PC-3 (cell line): ENCODE data around the gene MCRIP1. TPM values are rescaled to one million over a fixed set of nuclear protein-coding genes. Genes with fewer than 3 reads are reported as not detected.

ENCODE experiments used
- ATAC-seq: fragments of 200-7000 bp; cut with Tn5 transposase; 2 replicates; pipeline ENCODE4 v1.9.1; 2020; ENCODE audit warnings: mild to moderate bottlenecking, moderate library complexity
- BruUV-seq: library from RNA; stranded (reverse); fragments of 400-500 nt; replicated peaks from 2 replicates; lab custom pipeline; 2021; lab: Mats Ljungman, UMichigan
- CTCF ChIA-PET: fragments of 300-600 bp; sonication (Branson Sonifier 250); formaldehyde crosslinking; loops from one replicate; lab custom pipeline; 2022; ENCODE audit warnings: antibody characterized with exemption; lab: Charles Lee
- POLR2A ChIA-PET: fragments of 300-600 bp; sonication (Branson Sonifier 250); formaldehyde crosslinking; loops from one replicate; lab custom pipeline; 2022; ENCODE audit warnings: antibody characterized with exemption; ENCODE audit not compliant: unreplicated experiment; lab: Charles Lee
- DNase-seq: peaks from one replicate; pipeline ENCODE4 v3.0.0-alpha.2; 2015
- H2AFZ ChIP-seq: fragments of 300-600 bp; sonication (generic); 2 replicates; pipeline ENCODE4 v1.6.0; 2016; ENCODE audit warnings: antibody characterized with exemption, low read length
- H3F3A ChIP-seq: fragments of 300-600 bp; sonication (generic); one replicate; pipeline ENCODE4 v1.6.0; 2017; ENCODE audit warnings: antibody characterized with exemption, low read length, control low read depth, mild to moderate bottlenecking; ENCODE audit not compliant: unreplicated experiment
- H3K27ac ChIP-seq: fragments of 300-600 bp; sonication (generic); 2 replicates; pipeline ENCODE4 v1.5.1; 2016; ENCODE audit warnings: mild to moderate bottlenecking, low read length
- H3K27me3 ChIP-seq: fragments of 300-600 bp; sonication (generic); 2 replicates; pipeline ENCODE4 v1.6.1; 2016; ENCODE audit warnings: low read length, mixed read lengths
- H3K36me3 ChIP-seq: fragments of 300-600 bp; sonication (generic); 2 replicates; pipeline ENCODE4 v1.6.1; 2016; ENCODE audit warnings: low read depth, mixed run types, low read length, mixed read lengths
- H3K4me1 ChIP-seq: fragments of 300-600 bp; sonication (generic); 2 replicates; pipeline ENCODE4 v1.5.1; 2016; ENCODE audit warnings: low read length; ENCODE audit not compliant: insufficient read depth
- H3K4me2 ChIP-seq: fragments of 300-600 bp; sonication (generic); 2 replicates; pipeline ENCODE4 v1.6.0; 2016; ENCODE audit warnings: low read length
- H3K4me3 ChIP-seq: fragments of 300-600 bp; sonication (generic); 2 replicates; pipeline ENCODE4 v1.5.1; 2016; ENCODE audit warnings: mild to moderate bottlenecking, low read length, mixed read lengths
- H3K79me2 ChIP-seq: fragments of 300-600 bp; sonication (generic); 2 replicates; pipeline ENCODE4 v1.6.1; 2017; ENCODE audit warnings: low read length, mixed read lengths
- H3K9ac ChIP-seq: fragments of 300-600 bp; sonication (generic); 2 replicates; pipeline ENCODE4 v1.6.0; 2016; ENCODE audit warnings: mild to moderate bottlenecking, low read length
- H3K9me2 ChIP-seq: fragments of 300-600 bp; sonication (generic); replicated peaks from 2 replicates; pipeline ENCODE4 v1.6.1; 2016; ENCODE audit warnings: mixed run types, low read length, mixed read lengths
- H3K9me3 ChIP-seq: fragments of 300-600 bp; sonication (generic); 2 replicates; pipeline ENCODE4 v1.6.1; 2016; ENCODE audit warnings: low read length, mixed read lengths
- H4K20me1 ChIP-seq: fragments of 300-600 bp; sonication (generic); 2 replicates; pipeline ENCODE4 v1.6.1; 2016; ENCODE audit warnings: low read length, mixed read lengths
- EZH2 ChIP-seq: fragments of 300-600 bp; sonication (generic); IDR thresholded peaks from one replicate; pipeline ENCODE4 v1.6.1; 2017; ENCODE audit warnings: antibody characterized with exemption, mild to moderate bottlenecking, low read length; ENCODE audit not compliant: unreplicated experiment
- EZH2phosphoT487 ChIP-seq: fragments of 300-600 bp; sonication (generic); IDR thresholded peaks from 2 replicates; pipeline ENCODE4 v1.6.1; 2018; ENCODE audit warnings: mild to moderate bottlenecking, antibody characterized with exemption, low read length, borderline replicate concordance
- intact Hi-C: fragments of 100-400 bp; cut with micrococcal nuclease; formaldehyde crosslinking; loops from 2 replicates; pipeline ENCODE4 v1.9.0; 2023
- total RNA-seq: library from RNA; depleted of rRNA; stranded (reverse); fragments of >200 nt; gene quantifications from 2 replicates; pipeline ENCODE4 v1.2.3, GENCODE V29; 2014
- TF ChIP-seq, protein P1 (sequence below): fragments of 300-600 bp; sonication (generic); conservative IDR thresholded peaks from 2 replicates; pipeline ENCODE4 v1.5.1; 2017; ENCODE audit warnings: antibody characterized with exemption, low read depth, mild to moderate bottlenecking, low read length

The MCRIP1 gene
- total RNA-seq, 1 experiment from 2014 or later: 90.9 TPM

GRCh38 chr17:81838753-81839255, 5.7 kb upstream of the MCRIP1 start:
- Histone ChIP-seq H3K4me1 (peaks cover 5% of the 10 kb centered on the region), H3K9me2 (no peaks in the 10 kb centered on the region), H3K9me3 (no peaks in the 10 kb centered on the region), H3K27ac (no peak overlapping the region), H3K79me2 (peaks cover 1% of the 10 kb centered on the region; the same call in 1 of the 2 replicates), H3K36me3 (peaks cover 9% of the 10 kb centered on the region; the same call in 1 of the 2 replicates), H3K27me3 (no peaks in the 10 kb centered on the region), H3K4me3 (no peak overlapping the region), H3K9ac (no peak overlapping the region), H4K20me1 (no peaks in the 10 kb centered on the region), H3F3A (no peaks in the 10 kb centered on the region), H3K4me2 (no peak overlapping the region), H2AFZ (no peak overlapping the region)
- no peak for TF ChIP-seq EZH2phosphoT487
- TF ChIP-seq EZH2: no peak
- TF ChIP-seq, protein P1, sequence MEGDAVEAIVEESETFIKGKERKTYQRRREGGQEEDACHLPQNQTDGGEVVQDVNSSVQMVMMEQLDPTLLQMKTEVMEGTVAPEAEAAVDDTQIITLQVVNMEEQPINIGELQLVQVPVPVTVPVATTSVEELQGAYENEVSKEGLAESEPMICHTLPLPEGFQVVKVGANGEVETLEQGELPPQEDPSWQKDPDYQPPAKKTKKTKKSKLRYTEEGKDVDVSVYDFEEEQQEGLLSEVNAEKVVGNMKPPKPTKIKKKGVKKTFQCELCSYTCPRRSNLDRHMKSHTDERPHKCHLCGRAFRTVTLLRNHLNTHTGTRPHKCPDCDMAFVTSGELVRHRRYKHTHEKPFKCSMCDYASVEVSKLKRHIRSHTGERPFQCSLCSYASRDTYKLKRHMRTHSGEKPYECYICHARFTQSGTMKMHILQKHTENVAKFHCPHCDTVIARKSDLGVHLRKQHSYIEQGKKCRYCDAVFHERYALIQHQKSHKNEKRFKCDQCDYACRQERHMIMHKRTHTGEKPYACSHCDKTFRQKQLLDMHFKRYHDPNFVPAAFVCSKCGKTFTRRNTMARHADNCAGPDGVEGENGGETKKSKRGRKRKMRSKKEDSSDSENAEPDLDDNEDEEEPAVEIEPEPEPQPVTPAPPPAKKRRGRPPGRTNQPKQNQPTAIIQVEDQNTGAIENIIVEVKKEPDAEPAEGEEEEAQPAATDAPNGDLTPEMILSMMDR: no peak
- BruUV-seq: no TSS peak
- ChIA-PET CTCF (interaction anchor here (0.5 kb wide), 1 partner anchor 130 kb away, joined by 4 read pairs; no protein-coding TSS in a partner anchor), POLR2A (no interaction called here)
- intact Hi-C loops: no loop called here
- ATAC-seq (no peak), DNase-seq (no peak)

DNA sequence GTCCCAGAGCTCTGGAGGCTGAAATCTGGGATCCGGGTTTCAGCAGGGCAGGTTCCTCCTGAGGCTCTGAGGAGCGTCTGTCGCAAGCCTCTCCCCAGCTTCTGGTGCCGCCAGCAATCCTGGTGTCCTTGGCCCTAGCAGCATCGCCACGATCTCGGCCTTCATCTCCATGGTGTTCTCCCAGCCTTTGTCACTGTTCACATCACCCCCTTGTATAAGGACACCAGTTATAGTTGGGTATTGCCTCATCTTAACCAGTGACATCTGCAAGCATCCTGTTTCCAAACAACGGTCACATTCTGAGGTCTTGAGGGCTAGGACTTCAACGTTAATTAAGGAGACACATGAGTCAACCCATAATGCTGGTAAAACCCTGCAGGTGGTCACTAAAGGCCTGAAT, 4.5 kb upstream of the MCRIP1 start:
- Histone ChIP-seq H3K4me2 (no peak overlapping the region), H3K79me2 (peaks cover 8% of the 10 kb centered on the region; the same call in 1 of the 2 replicates), H3K9me3 (no peaks in the 10 kb centered on the region), H3K4me1 (peaks cover 11% of the 10 kb centered on the region), H3K27ac (no peak overlapping the region), H2AFZ (no peak overlapping the region), H3F3A (no peaks in the 10 kb centered on the region), H3K27me3 (no peaks in the 10 kb centered on the region), H3K4me3 (no peak overlapping the region), H3K36me3 (no peaks in the 10 kb centered on the region), H3K9me2 (no peaks in the 10 kb centered on the region), H3K9ac (no peak overlapping the region), H4K20me1 (no peaks in the 10 kb centered on the region)
- intact Hi-C loops: no loop called here
- DNase-seq: no peak
- no peak for ATAC-seq
- CTCF ChIA-PET: no interaction called here
- BruUV-seq: no TSS peak
- POLR2A ChIA-PET: no interaction called here
- TF ChIP-seq EZH2 (no peak), EZH2phosphoT487 (no peak)
- TF ChIP-seq, protein P1: no peak

- Histone ChIP-seq H3K27ac (no peak within 1 kb of the TSS), H3K36me3 (no peaks in the 10 kb centered on the region), H3K4me3 (peak within 1 kb of the TSS; percentile 83), H3K79me2 (peaks cover 19% of the 10 kb centered on the region; the same call in 1 of the 2 replicates), H3F3A (no peaks in the 10 kb centered on the region), H3K4me2 (peak within 1 kb of the TSS; percentile 97), H3K9me3 (no peaks in the 10 kb centered on the region), H3K9me2 (no peaks in the 10 kb centered on the region), H4K20me1 (no peaks in the 10 kb centered on the region), H3K4me1 (peaks cover 21% of the 10 kb centered on the region), H2AFZ (no peak within 1 kb of the TSS), H3K27me3 (no peaks in the 10 kb centered on the region), H3K9ac (peak within 1 kb of the TSS; percentile 98)
- ChIA-PET POLR2A (no interaction called here), CTCF (no interaction called here)
- DNase-seq (no peak), ATAC-seq (no peak)
- no peak for TF ChIP-seq EZH2phosphoT487
- TF ChIP-seq, protein P1: no peak
- no peak for TF ChIP-seq EZH2
- BruUV-seq: no TSS peak
- intact Hi-C loops: no loop called here
Observed at GRCh38 chr17:81834831-81835267, 1.8 kb upstream of the MCRIP1 start, which contains the start of gene PPP1R27. Gene PPP1R27 (minus strand): TSS chr17:81835050. CDS start chr17:81834953, 97 bp downstream.
